OCI-LY7 (cell line): Measurements from ENCODE around the gene SLC39A7.

ENCODE experiments used
- EZH2phosphoT487 ChIP-seq: fragments of 200-600 bp; sonication (generic); IDR thresholded peaks from 2 replicates; pipeline ENCODE4 v1.6.1; 2018; ENCODE audit warnings: low read depth, borderline replicate concordance, mild to moderate bottlenecking, mixed run types, antibody characterized with exemption, low read length, moderate library complexity, mixed read lengths
- TF ChIP-seq, protein P1 (sequence below): fragments of 200-600 bp; sonication (generic); conservative IDR thresholded peaks from 2 replicates; pipeline ENCODE4 v1.5.1; 2014; ENCODE audit warnings: mild to moderate bottlenecking, antibody characterized with exemption, low read length, moderate library complexity, mixed read lengths

DNA sequence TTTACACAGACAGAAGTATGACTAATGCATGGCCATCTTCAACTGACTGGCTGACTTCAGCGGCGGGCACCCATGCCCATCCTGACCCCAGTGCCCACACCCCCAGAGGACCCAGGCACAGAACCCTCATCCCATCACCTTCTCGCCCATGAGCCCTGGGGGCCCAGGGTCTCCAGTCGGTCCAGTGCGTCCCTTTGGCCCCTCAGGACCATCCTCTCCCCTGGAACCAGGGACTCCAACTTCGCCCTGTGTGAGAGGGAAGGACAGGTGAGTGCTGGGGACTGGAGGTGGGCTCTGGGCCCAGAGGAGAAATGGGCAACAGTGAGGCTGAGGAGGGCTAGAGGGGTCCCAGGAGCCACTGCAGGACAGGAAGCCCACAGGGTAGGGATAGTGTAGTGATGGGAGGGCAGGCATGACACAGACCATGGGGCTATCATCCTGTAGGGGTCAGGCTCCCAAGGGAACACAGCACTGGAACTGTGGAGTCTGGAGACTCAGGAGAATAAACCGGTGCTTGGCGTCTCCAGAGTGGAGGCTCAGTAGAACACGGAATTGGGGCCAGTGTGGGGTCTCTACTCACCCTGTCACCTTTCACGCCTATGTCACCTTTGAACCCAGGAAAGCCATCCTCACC, 25.1 kb upstream of the SLC39A7 start:
- TF ChIP-seq, protein P1, sequence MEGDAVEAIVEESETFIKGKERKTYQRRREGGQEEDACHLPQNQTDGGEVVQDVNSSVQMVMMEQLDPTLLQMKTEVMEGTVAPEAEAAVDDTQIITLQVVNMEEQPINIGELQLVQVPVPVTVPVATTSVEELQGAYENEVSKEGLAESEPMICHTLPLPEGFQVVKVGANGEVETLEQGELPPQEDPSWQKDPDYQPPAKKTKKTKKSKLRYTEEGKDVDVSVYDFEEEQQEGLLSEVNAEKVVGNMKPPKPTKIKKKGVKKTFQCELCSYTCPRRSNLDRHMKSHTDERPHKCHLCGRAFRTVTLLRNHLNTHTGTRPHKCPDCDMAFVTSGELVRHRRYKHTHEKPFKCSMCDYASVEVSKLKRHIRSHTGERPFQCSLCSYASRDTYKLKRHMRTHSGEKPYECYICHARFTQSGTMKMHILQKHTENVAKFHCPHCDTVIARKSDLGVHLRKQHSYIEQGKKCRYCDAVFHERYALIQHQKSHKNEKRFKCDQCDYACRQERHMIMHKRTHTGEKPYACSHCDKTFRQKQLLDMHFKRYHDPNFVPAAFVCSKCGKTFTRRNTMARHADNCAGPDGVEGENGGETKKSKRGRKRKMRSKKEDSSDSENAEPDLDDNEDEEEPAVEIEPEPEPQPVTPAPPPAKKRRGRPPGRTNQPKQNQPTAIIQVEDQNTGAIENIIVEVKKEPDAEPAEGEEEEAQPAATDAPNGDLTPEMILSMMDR, result no peak
- TF ChIP-seq EZH2phosphoT487, result no peak
